Measurements from ENCODE around the gene HS6ST3. TPM values are rescaled to one million over a fixed set of nuclear protein-coding genes. Genes with fewer than 3 reads are reported as not detected.

Gene HS6ST3
- total RNA-seq, 4 donors from 2014 or later = 0.08 to 0.47 (median 0.41) TPM

- WGBS = 70% methylated on average over 3 of the region's 3 CpGs
- Histone ChIP-seq H3K4me3 (no peak overlapping the region), H3K36me3 (no peaks in the 10 kb centered on the region), H3K4me1 (no peaks in the 10 kb centered on the region), H3K27me3 (no peaks in the 10 kb centered on the region), H3K27ac (no peak overlapping the region), H3K9me3 (no peaks in the 10 kb centered on the region)
- TF ChIP-seq POLR2AphosphoS5 (IDR thresholded peaks at IDR 0.05) = no peak
- no peak for DNase-seq (ENCODE audit: low spot score in 2 of 2)
These were observed 190.0 kb downstream of the HS6ST3 start for GRCh38 chr13:96279904-96280303.

DNA sequence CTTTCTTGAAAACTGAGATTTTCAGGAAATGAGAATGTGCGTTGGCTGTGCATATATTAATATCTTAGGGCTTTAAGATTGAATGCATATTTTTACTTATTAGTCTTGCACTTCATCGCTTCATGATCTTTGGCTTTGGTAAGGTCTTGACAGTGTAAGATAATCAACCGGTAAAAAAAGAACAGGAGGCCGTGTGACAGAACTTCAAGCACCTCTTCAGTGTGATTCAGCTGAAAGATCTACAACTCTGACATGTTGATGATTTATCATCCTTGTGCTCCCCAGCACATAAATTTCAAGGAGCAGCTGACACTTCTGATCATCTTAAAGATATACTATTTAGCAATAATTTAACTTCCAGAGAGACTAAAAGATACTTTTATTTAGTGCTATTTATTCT lies 195.1 kb downstream of the HS6ST3 start:
- no peak for DNase-seq (ENCODE audit: low spot score in 2 of 2)
- H3K27ac ChIP-seq = no peak overlapping the region
- no peak for TF ChIP-seq CTCF (IDR thresholded peaks at IDR 0.05)
- no peak for TF ChIP-seq POLR2AphosphoS5 (IDR thresholded peaks at IDR 0.05)
- TF ChIP-seq POLR2A (IDR thresholded peaks at IDR 0.05) = no peak
- no peak for TF ChIP-seq EP300 (IDR thresholded peaks at IDR 0.05)
- H3K27me3 ChIP-seq = no peaks in the 10 kb centered on the region
- no peaks in the 10 kb centered on the region for H3K36me3 ChIP-seq
- 52% methylated on average over 4 of the region's 4 CpGs for WGBS
- no peaks in the 10 kb centered on the region for H3K4me1 ChIP-seq
- H3K9me3 ChIP-seq = no peaks in the 10 kb centered on the region
- H3K4me3 ChIP-seq = no peak overlapping the region

GRCh38 chr13:96285729-96286128 lies 195.8 kb downstream of the HS6ST3 start:
- no peak for DNase-seq (ENCODE audit: low spot score in 2 of 2)
- no peaks in the 10 kb centered on the region for H3K27me3 ChIP-seq
- H3K9me3 ChIP-seq = no peaks in the 10 kb centered on the region
- H3K27ac ChIP-seq = no peak overlapping the region
- TF ChIP-seq POLR2A (IDR thresholded peaks at IDR 0.05) (no peak), POLR2AphosphoS5 (IDR thresholded peaks at IDR 0.05) (no peak), CTCF (IDR thresholded peaks at IDR 0.05) (no peak)
- H3K4me3 ChIP-seq = no peak overlapping the region
- 68% methylated on average over 1 of the region's 1 CpG for WGBS
- no peaks in the 10 kb centered on the region for H3K36me3 ChIP-seq
- H3K4me1 ChIP-seq = no peaks in the 10 kb centered on the region

DNA sequence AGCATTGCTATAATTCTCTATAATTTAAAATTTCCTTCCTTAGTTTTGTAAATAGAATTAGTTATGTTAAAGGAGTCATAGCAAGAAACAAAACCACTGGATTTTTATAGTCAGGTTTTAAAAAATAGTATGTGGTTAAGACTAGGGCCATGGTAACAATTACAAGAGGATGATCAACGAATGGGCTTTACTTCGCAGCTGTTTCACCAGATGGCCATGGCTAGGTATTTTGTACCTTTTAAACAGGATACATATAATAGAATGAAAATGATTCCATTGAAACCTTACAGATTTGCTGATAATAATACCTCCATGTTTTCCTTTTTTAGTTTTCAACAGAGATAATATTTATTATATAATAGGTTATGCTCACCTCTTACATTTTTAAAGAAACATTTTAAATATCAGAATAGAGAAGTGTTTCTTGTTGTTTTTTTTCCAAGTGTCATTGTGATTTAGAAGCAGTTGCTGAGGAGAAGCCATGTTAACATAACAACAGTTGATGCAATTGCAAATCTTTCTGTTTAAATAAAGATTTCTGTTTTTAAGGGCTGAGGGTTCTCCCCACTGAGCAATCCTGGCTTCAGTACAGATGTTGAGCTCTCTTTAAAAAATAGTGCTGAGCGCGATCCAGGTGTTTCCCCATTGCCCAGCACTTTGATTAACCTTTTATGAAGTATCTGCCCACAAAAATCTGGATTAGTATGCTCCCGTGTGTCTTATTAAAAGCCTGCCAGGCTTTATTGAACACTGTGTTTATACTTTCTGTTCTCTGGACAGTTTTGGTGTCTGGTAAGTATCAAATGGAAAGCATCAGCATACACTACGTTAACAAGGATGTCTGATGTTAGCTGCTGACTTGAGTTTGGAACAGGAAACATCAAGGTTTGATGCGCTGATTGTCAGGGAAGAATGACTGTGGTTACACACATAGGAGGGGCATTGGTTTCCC lies 205.3 kb downstream of the HS6ST3 start:
- no peak for DNase-seq (ENCODE audit: low spot score in 2 of 2)
- 46% methylated on average over 7 of the region's 7 CpGs for WGBS
- TF ChIP-seq POLR2A (IDR thresholded peaks at IDR 0.05) (no peak), CTCF (IDR thresholded peaks at IDR 0.05) (no peak), EP300 (IDR thresholded peaks at IDR 0.05) (no peak), POLR2AphosphoS5 (IDR thresholded peaks at IDR 0.05) (no peak)
- Histone ChIP-seq H3K27me3 (no peaks in the 10 kb centered on the region), H3K36me3 (no peaks in the 10 kb centered on the region), H3K4me3 (no peak overlapping the region), H3K9me3 (no peaks in the 10 kb centered on the region), H3K27ac (no peak overlapping the region), H3K4me1 (no peaks in the 10 kb centered on the region)

GRCh38 chr13:96297360-96297759 lies 207.5 kb downstream of the HS6ST3 start:
- no peaks in the 10 kb centered on the region for H3K36me3 ChIP-seq
- H3K9me3 ChIP-seq = no peaks in the 10 kb centered on the region
- no peak for DNase-seq (ENCODE audit: low spot score in 2 of 2)
- no peak overlapping the region for H3K4me3 ChIP-seq
- H3K27ac ChIP-seq = no peak overlapping the region
- H3K4me1 ChIP-seq = no peaks in the 10 kb centered on the region
- 65% methylated on average over 3 of the region's 3 CpGs for WGBS
- TF ChIP-seq POLR2A (IDR thresholded peaks at IDR 0.05) (no peak), POLR2AphosphoS5 (IDR thresholded peaks at IDR 0.05) (no peak), EP300 (IDR thresholded peaks at IDR 0.05) (no peak), CTCF (IDR thresholded peaks at IDR 0.05) (no peak)
- H3K27me3 ChIP-seq = no peaks in the 10 kb centered on the region
